Loucy (cell line): Measurements from ENCODE around the gene AGRN.
"Not testable (repeated sequence)": the region's sequence is repeated elsewhere in the genome, so short reads cannot be mapped to it uniquely, and the experiment has no call there.

Source experiments
- H2AFZ ChIP-seq: fragments of 200-600 bp; sonication (generic); 2 replicates; pipeline ENCODE4 v1.6.0; 2016; ENCODE audit warnings: antibody characterized with exemption, mild to moderate bottlenecking, low read length, moderate library complexity
- H3F3A ChIP-seq: fragments of 200-600 bp; 2 replicates; pipeline ENCODE4 v1.6.0; 2016; ENCODE audit warnings: antibody characterized with exemption, low read depth, mild to moderate bottlenecking
- H3K27me3 ChIP-seq: fragments of 200-600 bp; sonication (generic); 2 replicates; pipeline ENCODE4 v1.6.1; 2014; ENCODE audit warnings: low read length, mild to moderate bottlenecking; ENCODE audit not compliant: insufficient read depth, poor library complexity, severe bottlenecking
- H3K36me3 ChIP-seq: fragments of 200-600 bp; sonication (generic); 2 replicates; pipeline ENCODE4 v1.6.1; 2016; ENCODE audit warnings: low read length; ENCODE audit not compliant: insufficient read depth
- H3K4me1 ChIP-seq: fragments of 200-600 bp; sonication (generic); 2 replicates; pipeline ENCODE4 v1.5.1; 2014; ENCODE audit warnings: low read length, mild to moderate bottlenecking; ENCODE audit not compliant: insufficient read depth, poor library complexity, severe bottlenecking
- H3K4me2 ChIP-seq: fragments of 200-600 bp; sonication (generic); 2 replicates; pipeline ENCODE4 v1.6.0; 2014; ENCODE audit warnings: antibody characterized with exemption, low read length, low read depth, mild to moderate bottlenecking; ENCODE audit not compliant: poor library complexity, severe bottlenecking
- H3K4me3 ChIP-seq: fragments of 200-600 bp; sonication (generic); 2 replicates; pipeline ENCODE4 v1.5.1; 2014; ENCODE audit warnings: low read length, mild to moderate bottlenecking, mixed read lengths; ENCODE audit not compliant: poor library complexity, severe bottlenecking
- H3K79me2 ChIP-seq: fragments of 200-600 bp; sonication (generic); 2 replicates; pipeline ENCODE4 v1.6.1; 2014; ENCODE audit warnings: low read length; ENCODE audit not compliant: insufficient read depth
- H3K9ac ChIP-seq: fragments of 200-600 bp; sonication (generic); 2 replicates; pipeline ENCODE4 v1.6.0; 2014; ENCODE audit warnings: mild to moderate bottlenecking, low read depth, low read length, moderate library complexity; ENCODE audit not compliant: poor library complexity, severe bottlenecking
- H3K9me2 ChIP-seq: fragments of 200-600 bp; sonication (generic); replicated peaks from 2 replicates; pipeline ENCODE4 v1.6.1; 2016; ENCODE audit warnings: low read depth, low read length, mixed read lengths
- H3K9me3 ChIP-seq: fragments of 200-600 bp; sonication (generic); 2 replicates; pipeline ENCODE4 v1.6.1; 2014; ENCODE audit warnings: mild to moderate bottlenecking, antibody characterized with exemption, low read length, low read depth; ENCODE audit not compliant: insufficient read depth
- H4K20me1 ChIP-seq: fragments of 200-600 bp; sonication (generic); 2 replicates; pipeline ENCODE4 v1.6.0; 2014; ENCODE audit warnings: antibody characterized with exemption, low read length, mild to moderate bottlenecking; ENCODE audit not compliant: insufficient read depth, poor library complexity, severe bottlenecking
- EZH2phosphoT487 ChIP-seq: fragments of 200-600 bp; IDR thresholded peaks from 2 replicates; pipeline ENCODE4 v1.6.1; 2018; ENCODE audit warnings: antibody characterized with exemption, mild to moderate bottlenecking, moderate library complexity, borderline replicate concordance
- TF ChIP-seq, protein P1 (sequence below): fragments of 200-600 bp; sonication (generic); conservative IDR thresholded peaks from 2 replicates; pipeline ENCODE4 v1.5.1; 2014; ENCODE audit warnings: mild to moderate bottlenecking, antibody characterized with exemption, low read length

The AGRN gene

DNA sequence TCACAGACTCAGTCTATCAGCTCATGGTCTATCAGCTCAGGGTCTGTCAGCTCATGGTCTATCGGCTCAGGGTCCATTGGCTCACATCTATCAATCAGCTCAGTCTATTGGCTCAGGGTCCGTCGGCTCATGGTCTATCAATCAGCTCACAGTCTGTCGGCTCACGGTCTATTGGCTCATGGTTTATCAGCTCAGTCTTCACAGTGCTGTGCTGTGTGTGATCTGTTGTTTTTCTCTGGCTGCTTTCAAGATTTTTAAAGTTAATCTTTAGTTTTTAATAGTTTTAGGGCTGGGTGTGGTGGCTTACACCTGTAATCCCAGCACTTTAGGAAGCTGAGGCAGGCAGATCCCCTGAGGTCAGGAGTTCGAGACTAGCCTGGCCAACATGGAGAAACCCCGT, 81.6 kb downstream of the AGRN start:
- no peaks in the 10 kb centered on the region for H3K36me3 ChIP-seq
- no peaks in the 10 kb centered on the region for H3K27me3 ChIP-seq
- H3K9me3 ChIP-seq: no peaks in the 10 kb centered on the region
- peaks cover 14% of the 10 kb centered on the region for H3K4me1 ChIP-seq
- no peaks in the 10 kb centered on the region for H3K79me2 ChIP-seq
- H3K4me3 ChIP-seq: no peak overlapping the region
- no peaks in the 10 kb centered on the region for H4K20me1 ChIP-seq
- no peak overlapping the region for H3K9ac ChIP-seq
- no peaks in the 10 kb centered on the region for H3K9me2 ChIP-seq
- no peak overlapping the region for H3K4me2 ChIP-seq
- no peaks in the 10 kb centered on the region for H3F3A ChIP-seq
- no peak for TF ChIP-seq EZH2phosphoT487
- TF ChIP-seq, protein P1, sequence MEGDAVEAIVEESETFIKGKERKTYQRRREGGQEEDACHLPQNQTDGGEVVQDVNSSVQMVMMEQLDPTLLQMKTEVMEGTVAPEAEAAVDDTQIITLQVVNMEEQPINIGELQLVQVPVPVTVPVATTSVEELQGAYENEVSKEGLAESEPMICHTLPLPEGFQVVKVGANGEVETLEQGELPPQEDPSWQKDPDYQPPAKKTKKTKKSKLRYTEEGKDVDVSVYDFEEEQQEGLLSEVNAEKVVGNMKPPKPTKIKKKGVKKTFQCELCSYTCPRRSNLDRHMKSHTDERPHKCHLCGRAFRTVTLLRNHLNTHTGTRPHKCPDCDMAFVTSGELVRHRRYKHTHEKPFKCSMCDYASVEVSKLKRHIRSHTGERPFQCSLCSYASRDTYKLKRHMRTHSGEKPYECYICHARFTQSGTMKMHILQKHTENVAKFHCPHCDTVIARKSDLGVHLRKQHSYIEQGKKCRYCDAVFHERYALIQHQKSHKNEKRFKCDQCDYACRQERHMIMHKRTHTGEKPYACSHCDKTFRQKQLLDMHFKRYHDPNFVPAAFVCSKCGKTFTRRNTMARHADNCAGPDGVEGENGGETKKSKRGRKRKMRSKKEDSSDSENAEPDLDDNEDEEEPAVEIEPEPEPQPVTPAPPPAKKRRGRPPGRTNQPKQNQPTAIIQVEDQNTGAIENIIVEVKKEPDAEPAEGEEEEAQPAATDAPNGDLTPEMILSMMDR: no peak
- H2AFZ ChIP-seq: no peak overlapping the region

DNA sequence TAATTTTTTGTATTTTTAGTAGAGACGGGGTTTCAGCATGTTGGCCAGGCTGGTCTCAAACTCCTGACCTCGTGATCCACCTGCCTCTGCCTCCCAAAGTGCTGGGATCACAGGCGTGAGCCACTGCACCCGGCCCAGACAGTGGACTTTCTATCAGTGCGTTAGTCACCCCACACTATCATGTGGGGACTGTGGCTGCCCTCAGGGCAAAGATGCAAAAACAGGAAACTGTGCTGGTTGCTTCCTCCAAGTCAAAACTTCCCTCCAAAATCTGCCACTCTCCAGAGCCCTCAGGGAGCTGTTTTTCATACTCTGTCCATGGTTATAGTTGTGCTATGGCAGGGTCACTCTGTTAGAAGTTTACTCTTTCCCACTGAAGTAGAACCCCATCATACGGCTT, 84.2 kb downstream of the AGRN start:
- H4K20me1 ChIP-seq, H3K4me3 ChIP-seq, H3K79me2 ChIP-seq, H3K27me3 ChIP-seq, H3K9me2 ChIP-seq, H3F3A ChIP-seq, H3K9me3 ChIP-seq, H3K36me3 ChIP-seq, H2AFZ ChIP-seq, H3K9ac ChIP-seq: not testable (repeated sequence)
- Histone ChIP-seq H3K4me2 (peak overlapping the region; percentile 30), H3K4me1 (peaks cover 14% of the 10 kb centered on the region)
